Esophagus squamous epithelium (tissue), 4 donors: Measurements from ENCODE around the gene RPTOR.

Experiments used
- POLR2A ChIP-seq, 4 donors: fragments of 450-650 bp; IDR thresholded peaks; one replicate each; pipeline ENCODE4 v1.6.1; 2017; ENCODE audit warnings: antibody characterized with exemption in 4 of 4, mild to moderate bottlenecking in 4 of 4, moderate library complexity in 3 of 4
- TF ChIP-seq, protein P1 (sequence below), 6 experiments: fragments of 450-650 bp in 4 of 6; fragments of 200-600 bp in 2 of 6; sonication (generic) in 2 of 6; IDR thresholded peaks; one replicate each; pipeline ENCODE4 v1.5.1; 2016 to 2019; ENCODE audit warnings: antibody characterized with exemption in 6 of 6, mild to moderate bottlenecking in 4 of 6, moderate library complexity in 4 of 6

DNA sequence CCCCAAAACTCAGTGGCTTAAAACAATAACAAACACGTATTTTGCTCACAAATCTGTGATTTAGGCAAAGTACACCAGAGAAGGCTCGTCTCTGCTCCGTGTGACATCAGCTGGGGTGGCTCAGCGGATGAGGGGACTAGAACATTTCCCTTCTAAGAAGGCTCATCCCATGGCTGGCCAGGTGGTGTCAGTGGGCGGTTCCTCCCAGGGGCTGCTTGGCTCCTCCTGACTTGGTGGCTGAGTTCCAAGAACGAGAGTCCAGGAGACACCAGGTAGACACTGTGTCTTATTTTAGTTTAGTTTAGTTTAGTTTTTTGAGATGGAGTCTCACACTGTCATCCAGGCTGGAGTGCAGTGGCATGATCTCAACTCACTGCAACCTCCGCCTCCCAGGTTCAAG is 441.4 kb downstream of the RPTOR start:
- TF ChIP-seq, protein P1, sequence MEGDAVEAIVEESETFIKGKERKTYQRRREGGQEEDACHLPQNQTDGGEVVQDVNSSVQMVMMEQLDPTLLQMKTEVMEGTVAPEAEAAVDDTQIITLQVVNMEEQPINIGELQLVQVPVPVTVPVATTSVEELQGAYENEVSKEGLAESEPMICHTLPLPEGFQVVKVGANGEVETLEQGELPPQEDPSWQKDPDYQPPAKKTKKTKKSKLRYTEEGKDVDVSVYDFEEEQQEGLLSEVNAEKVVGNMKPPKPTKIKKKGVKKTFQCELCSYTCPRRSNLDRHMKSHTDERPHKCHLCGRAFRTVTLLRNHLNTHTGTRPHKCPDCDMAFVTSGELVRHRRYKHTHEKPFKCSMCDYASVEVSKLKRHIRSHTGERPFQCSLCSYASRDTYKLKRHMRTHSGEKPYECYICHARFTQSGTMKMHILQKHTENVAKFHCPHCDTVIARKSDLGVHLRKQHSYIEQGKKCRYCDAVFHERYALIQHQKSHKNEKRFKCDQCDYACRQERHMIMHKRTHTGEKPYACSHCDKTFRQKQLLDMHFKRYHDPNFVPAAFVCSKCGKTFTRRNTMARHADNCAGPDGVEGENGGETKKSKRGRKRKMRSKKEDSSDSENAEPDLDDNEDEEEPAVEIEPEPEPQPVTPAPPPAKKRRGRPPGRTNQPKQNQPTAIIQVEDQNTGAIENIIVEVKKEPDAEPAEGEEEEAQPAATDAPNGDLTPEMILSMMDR (IDR thresholded peaks at IDR 0.05), result no peak
- TF ChIP-seq POLR2A (IDR thresholded peaks at IDR 0.05), result no peak
